ENCODE data around the gene BASP1.
"Not testable (repeated sequence)": the region's sequence is repeated elsewhere in the genome, so short reads cannot be mapped to it uniquely, and the experiment has no call there.

Gene BASP1

DNA sequence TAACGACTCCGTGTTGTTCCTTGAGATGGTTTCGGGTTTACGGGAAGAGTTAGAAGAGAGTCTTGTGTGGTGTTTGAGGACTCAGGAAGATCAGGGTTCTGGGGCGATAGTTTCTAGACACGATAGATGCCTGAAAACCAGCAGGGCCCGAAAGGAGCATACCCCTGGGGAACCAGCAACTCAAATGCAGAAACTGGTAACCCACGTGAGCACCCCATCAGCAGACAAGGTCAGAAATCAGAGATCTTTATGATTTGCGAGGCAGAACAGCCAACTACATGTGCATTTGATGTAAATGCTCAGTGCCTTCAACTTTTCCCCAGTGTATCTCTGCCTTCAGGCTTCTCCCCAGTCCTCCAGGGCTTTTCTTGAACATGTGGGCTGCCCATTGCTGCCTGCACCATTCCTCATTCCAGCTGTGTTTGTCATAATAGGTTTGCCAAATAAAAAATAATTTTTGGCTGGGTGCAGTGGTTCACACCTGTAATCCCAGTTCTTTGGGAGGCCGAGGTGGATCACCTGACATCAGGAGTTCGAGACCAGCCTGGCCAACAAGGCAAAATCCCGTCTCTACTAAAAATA lies 75.1 kb downstream of the BASP1 start:
- no peak for DNase-seq

DNA sequence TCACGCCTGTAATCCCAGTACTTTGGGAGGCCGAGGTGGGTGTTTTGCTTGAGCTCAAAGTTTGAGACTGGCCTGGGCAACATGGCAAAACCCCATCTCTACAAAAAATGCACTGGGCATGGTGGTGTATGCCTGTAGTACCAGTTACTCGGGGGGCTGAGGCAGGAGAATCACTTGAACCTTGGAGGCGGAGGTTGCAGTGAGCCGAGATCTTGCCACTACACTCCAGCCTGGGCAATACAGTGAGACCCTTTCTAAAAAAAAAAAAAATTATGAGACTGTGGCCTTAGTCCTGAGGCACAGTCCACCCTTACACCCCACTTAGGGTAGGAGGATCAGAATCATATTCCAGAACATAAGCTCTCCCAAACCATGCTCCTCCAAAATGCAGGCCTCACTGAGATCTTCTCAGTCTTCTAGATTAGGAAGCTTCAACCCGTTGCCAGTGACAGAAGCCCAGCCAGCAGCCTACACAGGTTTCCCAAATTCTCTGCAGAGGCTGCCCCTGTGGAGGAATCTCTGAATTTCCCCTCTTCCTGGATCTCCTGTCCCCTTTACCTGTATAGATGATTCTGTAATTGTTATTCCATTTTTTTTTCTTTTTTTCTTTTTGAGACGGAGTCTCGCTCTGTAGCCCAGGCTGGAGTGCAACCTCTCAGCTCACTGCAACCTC lies 77.3 kb downstream of the BASP1 start:
- DNase-seq = no peak

DNA sequence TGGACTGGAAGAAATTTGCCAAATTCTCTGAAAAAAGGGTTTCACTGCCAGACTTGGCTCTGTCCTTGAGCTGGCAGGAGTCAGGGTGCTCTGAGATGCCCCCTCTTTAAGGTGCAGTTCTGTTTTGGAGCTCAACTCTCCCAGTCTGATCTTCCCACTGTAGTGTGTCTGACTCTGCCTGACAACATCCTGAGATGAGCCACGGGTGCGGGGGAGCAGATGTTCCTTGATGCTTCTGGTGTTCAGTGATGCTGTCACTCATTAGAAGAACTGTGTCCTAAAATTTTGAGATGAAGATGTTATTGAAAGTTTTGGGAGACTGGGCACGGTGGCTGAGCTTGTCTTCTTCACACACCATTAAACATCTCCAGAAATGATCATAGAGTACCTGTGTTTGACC lies 78.2 kb downstream of the BASP1 start:
- DNase-seq = no peak

DNA sequence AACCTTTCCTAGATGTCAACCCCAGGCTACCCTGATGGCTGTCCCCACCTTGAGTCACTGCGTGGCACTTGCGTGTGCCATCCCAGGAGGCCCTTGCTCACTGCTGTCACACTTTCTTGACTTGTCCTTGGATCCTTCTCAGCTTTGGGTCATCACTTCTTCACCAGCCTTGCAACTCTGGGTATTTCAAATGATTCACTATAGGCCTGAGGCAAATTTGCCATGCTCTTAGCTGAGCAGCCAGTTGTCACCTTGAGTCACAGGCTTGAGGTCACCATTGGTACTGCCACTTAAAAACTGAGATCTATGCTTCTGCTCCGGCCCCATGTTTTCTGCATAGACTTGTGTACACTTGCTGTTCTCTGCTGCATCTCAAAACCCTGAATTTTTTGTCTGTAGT lies 84.7 kb downstream of the BASP1 start:
- DNase-seq = no peak

DNA sequence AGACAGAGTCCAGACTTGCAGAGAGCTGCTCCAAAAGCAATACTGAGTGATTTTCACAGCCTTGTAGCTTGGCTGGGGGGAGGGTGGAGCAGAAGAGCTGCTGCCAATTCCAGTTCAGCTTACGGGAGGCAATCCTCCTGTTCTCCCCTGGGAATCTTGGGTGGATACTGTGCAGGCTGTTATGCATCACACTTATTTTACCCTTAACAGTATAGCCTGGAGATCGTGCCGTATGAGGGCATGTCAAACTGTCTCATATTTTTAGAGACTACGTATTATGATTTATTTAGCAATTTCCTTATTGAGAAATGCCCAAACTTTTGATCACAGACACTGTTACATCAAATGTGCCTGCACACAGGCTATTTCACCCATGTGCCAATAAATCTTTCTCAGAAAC lies 85.2 kb downstream of the BASP1 start:
- no peak for DNase-seq

DNA sequence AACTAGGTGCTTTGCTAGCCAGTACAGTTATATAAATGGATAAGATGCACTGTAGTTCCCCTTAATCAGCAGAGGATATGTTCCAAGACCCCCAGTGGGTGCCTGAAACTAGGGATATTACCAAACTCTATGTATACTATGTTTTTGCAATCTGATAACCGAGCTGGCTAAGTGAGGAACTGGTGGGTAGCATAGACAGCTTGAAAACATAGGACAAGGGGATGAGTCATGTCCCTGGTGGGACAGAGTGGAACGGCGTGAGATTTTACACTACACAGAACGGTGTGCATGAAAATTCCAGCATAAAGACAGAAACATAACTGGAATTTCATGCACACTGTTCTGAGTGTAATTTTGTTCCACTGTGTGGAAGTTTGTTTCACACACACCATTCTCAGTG lies 86.9 kb downstream of the BASP1 start:
- no peak for DNase-seq

DNA sequence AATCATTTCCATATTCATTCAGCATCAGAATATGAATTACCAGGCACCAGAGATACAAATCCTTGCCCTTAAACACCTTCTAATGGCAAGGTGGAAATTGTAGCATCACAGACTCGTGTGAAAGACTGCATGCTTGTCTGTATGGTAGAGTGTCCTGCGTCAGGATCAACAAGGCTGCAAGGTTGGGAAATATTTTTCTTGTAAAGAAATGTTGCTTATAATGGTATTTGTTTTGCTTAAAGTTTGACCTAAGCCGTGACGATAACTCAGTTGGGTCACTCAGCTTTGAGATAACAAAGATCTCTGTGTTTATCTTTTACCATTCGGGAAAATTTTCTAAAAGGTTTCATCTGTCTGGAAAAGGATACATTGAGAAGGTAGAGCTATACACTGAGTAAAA lies 87.6 kb downstream of the BASP1 start:
- no peak for DNase-seq

DNA sequence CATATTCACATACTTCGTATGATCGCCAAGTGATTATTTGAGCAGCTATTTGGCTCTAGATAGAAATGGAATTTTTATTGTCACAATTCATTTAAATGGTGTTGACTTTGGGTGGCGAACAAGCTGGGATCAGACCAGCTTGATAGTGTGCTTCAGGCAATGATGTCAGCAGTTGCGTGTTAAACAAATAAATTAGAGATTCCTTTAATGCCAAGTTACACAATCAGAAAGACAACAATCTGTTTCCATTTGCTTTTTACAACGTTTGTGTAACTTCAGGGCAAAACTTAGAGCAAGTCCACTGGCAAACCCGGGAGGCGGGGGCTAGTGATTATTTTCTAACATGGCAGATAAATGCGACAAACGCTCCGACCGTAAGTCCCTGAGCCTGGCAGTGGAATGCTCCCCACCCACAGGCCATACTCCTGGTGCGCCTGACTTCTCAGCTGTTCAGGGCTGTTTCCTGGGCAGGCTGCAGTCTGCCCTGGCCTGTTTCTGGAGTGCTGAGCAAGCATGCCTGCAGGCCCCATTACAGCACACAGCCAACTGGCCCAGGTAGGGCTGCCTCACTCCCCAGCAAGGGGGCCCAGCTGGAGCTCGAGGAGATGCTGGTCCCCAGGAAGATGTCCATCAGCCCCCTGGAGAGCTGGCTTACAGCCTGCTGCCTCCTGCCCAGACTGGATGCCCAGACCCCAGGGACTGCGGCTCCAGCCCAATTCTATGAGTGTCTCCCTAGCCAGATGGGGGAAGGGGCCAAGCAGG lies 88.7 kb downstream of the BASP1 start:
- DNase-seq = no peak

DNA sequence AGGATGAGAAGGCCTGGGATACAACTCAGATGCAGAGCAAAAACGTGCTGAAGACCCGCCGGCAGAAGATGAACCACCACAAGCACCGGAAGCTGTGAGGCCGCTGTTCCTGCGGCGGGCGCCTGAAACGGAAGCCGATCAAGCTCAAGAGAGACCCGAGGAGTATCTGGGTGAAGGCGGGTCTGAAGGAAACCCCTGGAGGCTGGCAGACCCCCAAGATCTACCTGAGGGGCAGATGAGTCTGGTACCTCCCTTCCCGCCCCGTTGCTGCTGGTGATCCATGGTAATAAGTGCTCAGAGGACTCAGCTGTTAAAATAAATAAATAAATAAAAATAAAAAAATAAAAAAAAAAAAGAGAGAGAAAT lies 89.3 kb downstream of the BASP1 start:
- DNase-seq = no peak

DNA sequence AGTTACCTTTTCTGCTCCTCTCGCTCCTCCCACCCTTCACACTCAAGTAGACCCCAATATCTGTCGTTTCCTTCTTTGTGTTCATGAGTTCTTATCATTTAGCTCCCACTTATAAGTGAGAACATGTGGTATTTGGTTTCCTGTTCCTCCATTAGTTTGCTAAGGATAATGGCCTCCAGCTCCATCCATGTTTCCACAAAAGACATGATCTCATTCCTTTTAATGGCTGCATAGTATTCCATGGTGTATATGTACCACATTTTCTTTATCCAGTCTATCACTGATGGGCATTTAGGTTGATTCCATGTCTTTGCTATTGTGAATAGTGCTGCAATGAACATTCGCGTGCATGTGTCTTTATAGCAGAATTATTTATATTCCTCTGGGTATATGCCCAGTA lies 90.0 kb downstream of the BASP1 start:
- not testable (repeated sequence) for DNase-seq

DNA sequence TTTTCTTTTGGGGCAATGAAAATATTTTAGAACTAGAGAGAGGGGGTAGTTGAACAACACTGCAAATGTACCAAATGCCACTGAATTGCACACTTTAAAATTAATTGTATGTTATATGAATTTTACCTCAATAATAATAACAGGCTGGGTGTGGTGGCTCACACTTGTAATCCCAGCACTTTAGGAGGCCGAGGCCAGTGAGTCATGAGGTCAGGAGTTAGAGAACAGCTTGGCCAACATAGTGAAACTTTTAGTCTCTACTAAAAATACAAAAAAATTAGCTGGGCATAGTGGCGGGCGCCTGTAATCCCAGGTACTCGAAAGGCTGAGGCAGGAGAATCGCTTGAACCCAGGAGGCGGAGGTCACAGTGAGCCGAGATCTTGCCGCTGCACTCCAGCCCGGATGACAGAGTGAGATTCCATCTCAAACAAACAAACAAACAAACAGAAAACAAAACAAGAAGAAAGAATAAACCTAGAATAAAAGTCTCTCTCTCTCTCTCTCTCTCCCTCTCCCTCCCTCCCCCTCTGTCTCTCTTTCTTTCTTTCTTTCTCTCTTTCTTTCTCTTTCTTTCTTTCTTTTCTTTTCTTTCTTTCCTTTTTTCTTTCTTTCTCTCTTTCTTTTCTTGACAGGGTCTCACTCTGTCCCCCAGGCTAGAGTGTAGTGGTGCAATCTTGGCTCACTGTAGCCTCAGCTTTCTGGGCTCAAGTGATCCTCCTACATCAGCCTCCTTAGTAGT lies 91.1 kb downstream of the BASP1 start:
- no peak for DNase-seq

DNA sequence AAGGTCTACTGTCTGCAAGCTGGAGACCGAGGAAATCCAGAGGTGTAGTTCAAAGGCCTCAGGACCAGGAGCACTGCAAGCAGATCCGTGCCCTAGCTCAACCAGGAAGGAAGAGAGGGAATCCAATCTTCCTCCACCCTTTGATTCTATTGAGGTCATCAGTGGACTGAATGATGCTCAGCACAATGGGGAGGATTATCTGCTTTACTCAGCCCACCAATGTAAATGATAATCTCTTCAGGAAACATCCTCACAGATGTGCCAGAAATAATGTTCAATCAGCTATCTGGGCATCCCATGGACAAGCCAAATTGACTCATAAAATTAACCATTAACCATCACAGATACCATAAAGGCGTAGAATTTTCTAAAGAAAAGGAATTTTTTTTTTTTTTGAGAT lies 92.0 kb downstream of the BASP1 start:
- DNase-seq = no peak

DNA sequence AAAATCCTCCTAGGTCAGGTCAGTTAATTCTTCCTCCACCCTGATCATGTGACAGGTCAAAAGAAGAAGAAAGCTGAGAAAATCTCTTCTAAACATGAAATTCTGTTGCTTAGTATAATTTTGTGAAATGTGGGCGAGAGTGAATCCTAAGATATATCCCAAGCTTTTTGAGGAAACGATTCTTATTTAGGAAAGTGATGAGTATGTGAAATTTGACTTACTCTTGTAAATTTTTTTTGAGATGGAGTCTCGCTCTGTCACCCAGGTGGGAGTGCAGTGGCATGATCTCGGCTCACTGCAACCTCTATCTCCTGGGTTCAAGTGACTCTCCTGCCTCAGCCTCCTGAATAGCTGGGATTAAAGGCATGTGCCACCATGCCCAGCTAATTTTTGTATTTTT lies 93.1 kb downstream of the BASP1 start:
- not testable (repeated sequence) for DNase-seq

DNA sequence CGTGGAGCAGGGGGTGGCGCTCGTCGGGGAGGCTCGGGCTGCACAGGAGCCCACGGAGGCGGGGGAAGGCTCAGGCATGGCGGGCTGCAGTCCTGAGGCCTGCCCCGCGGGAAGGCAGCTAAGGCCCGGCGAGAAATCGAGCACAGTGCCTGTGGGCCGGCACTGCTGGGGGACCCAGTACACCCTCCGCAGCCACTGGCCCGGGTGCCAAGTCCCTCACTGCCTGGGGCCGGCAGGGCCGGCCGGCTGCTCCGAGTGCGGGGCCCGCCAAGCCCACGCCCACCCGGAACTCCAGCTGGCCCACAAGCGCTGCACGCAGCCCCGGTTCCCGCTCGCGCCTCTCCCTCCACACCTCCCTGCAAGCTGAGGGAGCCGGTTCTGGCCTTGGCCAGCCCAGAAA lies 94.4 kb downstream of the BASP1 start:
- not testable (repeated sequence) for DNase-seq

DNA sequence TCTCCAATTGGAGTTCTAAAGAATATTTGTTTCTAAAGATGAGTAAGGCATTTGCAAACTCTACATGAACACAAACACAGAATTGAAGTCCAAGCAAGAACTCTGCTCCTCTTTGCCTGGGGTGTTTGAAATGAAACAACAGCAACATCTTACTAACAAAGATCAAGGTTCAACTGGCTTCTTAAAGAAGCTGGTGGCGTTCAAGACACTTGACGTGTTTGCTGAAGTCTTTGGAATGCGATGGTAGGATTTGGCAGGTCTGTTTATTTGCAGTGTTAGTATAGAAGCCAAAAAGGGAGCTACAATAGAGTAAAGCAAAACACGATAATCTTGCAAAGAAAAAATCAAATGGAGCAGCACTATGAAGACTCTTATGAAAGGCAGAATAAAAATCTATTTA lies 94.9 kb downstream of the BASP1 start:
- DNase-seq = no peak

DNA sequence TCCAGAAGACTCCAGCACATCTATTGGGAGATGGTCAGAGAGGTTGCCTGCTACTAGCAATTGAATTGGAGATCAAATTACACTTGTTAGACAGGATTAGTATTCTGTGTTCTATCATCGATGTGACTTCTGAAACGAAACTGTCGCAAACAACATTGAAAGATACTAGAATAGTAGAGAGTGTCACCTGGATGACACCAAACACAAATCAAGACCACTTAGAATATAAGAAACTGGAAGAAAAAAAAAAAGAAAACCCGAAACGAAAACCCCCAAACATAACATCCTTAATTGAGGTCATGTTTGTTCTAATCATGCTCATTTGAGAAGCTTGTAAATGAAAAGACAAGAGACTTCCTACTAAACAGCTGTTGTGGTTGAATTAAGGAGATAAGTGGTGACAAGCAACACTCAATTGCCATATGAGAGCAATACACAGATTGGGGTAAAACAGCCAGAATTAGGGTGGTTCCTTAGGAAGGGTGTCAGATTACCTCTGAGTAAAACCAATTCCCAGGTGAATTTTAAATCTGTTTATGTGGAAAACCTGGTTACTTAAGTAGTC lies 97.6 kb downstream of the BASP1 start:
- peak; percentile 43 for DNase-seq

DNA sequence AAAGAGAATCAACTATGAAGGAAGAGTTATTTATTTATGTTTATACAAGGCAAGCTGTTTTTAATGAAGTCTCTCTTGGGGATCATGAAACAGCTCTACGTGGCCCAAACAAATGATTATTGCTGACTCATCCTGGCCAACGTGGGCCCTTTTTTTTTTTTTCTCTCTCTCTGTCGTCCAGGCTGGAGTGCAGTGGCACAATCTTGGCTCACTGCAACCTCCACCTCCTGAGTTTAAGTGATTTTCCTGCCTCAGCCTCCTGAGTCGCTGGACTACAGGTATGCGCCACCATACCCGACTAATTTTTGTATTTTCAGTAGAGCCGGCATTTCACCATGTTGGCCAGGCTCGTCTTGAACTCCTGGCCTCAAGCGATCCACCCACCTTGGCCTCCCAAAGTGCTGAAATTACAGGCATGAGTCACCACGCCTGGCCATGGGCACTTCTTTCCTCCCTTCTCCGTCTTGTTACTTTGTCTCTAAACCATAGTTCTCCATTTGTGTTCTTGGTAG lies 98.3 kb downstream of the BASP1 start:
- peak; percentile 15 for DNase-seq

DNA sequence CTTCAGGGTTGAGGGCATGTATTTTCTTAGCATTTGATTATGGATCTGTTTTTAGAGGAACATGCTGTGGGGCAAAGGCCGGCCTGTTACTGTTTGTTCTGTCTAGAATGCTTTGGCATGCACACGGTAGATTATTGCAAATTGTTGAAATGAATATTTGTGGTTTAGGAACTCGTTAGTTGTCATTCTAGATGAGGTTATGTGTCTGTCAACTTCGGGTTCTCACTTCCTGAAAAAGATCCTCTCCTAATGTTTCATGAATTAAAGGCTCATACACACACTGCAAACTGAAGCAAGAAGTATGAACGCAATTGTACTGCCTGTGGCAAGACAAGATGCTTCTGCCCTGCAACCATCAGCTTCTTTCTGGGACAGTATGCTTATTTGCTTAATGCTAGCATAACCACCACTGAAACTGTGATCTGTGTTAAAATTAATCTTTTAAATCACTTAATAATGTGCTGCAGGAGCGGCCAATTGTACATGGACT lies 99.6 kb downstream of the BASP1 start:
- DNase-seq = no peak

DNA sequence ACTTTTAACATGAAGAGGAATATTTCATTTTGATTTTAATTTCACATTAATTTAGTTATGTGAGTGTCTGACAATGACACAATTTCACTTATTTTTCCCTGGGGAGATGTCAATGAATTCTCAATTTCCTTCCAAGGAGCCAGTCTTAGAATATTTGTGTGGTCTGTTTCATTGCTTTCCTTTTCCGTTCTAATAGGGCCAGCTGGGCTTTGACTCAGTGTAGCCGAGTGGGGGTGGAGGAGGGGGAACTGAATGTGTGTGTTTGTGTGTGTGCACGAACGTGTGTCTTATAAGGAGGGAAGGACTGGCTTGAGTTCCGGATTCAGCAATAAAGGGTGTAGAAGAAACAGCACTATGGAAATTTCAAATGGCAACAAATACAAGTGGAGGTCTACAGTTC lies 100.0 kb downstream of the BASP1 start:
- DNase-seq = no peak

DNA sequence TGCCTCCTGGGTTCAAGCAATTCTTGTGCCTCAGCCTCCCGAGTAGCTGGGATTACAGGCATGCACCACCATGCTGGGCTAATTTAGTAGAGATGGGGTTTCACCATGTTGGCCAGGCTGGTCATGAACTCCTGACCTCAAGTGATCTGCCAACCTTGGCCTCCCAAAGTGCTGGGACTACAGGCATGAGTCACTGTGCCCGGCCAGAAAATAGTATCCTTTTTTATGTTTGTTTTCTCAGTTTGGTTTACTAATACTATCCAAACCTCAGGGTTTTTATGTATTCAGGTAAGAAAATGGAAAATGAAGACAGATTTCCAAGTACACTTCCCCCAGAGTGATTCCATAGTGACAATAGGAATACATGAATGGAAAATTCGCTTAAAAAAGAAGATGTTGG lies 101.7 kb downstream of the BASP1 start:
- not testable (repeated sequence) for DNase-seq

DNA sequence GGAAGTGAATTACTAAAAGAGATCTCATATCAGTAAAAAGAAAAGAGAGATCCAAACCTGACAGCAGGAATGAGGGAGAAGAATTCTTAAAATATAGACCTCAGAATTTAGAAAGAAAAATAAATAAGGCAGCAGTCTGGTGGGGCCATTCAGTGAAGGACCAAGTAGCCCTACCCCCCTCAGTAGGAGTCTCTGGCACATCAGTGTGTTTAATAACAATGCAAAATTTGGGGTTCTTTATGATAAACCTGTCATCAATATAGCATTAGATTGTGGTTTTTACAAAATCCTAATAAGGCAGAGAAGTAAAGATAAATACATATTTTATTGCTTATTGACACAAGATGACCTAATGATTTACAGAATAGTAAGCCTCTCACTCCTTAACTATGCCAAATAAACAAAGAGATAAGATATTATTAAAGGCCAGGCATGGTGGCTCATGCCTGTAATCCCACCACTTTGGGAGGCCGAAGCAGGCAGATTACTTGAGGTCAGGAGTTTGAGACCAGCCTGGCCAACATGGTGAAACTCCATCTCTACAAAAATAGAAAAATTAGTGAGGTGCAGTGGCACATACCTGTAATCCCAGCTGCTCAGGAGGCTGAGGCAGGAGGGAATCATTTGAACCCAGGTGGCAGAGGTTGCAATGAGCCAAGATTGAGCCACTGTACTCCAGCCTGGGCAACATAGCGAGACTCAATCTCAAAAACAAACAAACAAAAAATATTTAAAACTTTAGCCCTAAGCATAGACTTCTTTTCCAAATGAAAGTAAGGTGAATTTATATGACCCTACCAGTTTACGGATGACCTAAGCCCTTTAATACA lies 108.6 kb downstream of the BASP1 start:
- no peak for DNase-seq

Measured in NCI-H1436 (cell line).